Muscle of leg (tissue), 11 donors: ENCODE measurements around the gene C1QTNF2. TPM values are rescaled to one million over a fixed set of nuclear protein-coding genes. Genes with fewer than 3 reads are reported as not detected.

Experiments used
- DNase-seq: peaks from one replicate; pipeline ENCODE4 v3.0.0; 2013
- H3K27ac ChIP-seq: one replicate; pipeline ENCODE4 v1.5.1; 2013; ENCODE audit warnings: mild to moderate bottlenecking, low read length, control low read depth
- H3K27me3 ChIP-seq: one replicate; pipeline ENCODE4 v1.6.1; 2013; ENCODE audit warnings: low read length; ENCODE audit not compliant: control insufficient read depth, insufficient read depth
- H3K36me3 ChIP-seq: one replicate; pipeline ENCODE4 v1.6.1; 2013; ENCODE audit warnings: low read length; ENCODE audit not compliant: control insufficient read depth, insufficient read depth
- H3K4me1 ChIP-seq: one replicate; pipeline ENCODE4 v1.6.1; 2013; ENCODE audit warnings: low read length; ENCODE audit not compliant: control insufficient read depth, insufficient read depth
- H3K4me3 ChIP-seq: one replicate; pipeline ENCODE4 v1.5.1; 2013; ENCODE audit warnings: low read length, control low read depth
- H3K9me3 ChIP-seq: replicated peaks from 2 replicates; pipeline ENCODE4 v1.6.1; 2013; ENCODE audit warnings: low read depth, low read length; ENCODE audit not compliant: control insufficient read depth
- WGBS: methylation state at CpG from one replicate; pipeline ENCODE4 v1.1.5; 2013; ENCODE audit warnings: missing lambda C conversion rate; ENCODE audit not compliant: insufficient coverage; 5-methylcytosine and 5-hydroxymethylcytosine counted together
- polyA plus RNA-seq, 8 donors: library from polyadenylated mRNA; unstranded; fragments of 120-200 nt; gene quantifications; one replicate each; pipeline versions ENCODE4 v1.2.1 to v1.2.3, GENCODE V29; 2013; ENCODE audit warnings: inconsistent platforms in 1 of 8, low replicate concordance in 1 of 8; ENCODE audit not compliant: insufficient read length in 8 of 8, insufficient read depth in 1 of 8
- total RNA-seq: library from RNA; stranded (reverse); fragments of 120-200 nt; gene quantifications from one replicate; pipeline ENCODE4 v1.2.4, GENCODE V29; 2013

C1QTNF2 gene
- total and polyA plus RNA-seq, 9 donors, result 24.3 to 31.8 (median 26.8) TPM

DNA sequence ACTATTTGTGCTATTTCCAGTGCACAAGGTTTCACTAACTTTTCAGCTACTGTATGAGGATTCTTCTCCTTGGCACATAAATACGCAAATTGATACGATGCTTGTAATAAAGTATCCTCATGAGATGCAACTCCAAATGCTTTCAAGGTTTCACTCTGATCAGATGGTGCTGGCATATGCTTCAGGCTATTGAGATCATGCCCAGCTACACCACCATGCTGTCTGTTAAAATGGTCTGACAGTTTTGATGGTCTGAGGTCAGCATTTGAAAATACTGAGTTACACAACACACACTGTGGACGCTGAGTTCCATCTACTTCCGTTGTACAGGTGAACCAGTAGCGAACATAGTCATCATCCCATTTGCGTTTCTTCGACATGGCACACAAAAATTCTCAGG lies 24.7 kb upstream of the C1QTNF2 start:
- no CpG with 5 or more reads among the region's 7 CpGs for WGBS
- no peak for DNase-seq
- Histone ChIP-seq H3K27me3 (no peaks in the 10 kb centered on the region), H3K4me1 (peaks cover 7% of the 10 kb centered on the region), H3K4me3 (no peak overlapping the region), H3K27ac (no peak overlapping the region), H3K36me3 (peaks cover 7% of the 10 kb centered on the region), H3K9me3 (no peaks in the 10 kb centered on the region)

DNA sequence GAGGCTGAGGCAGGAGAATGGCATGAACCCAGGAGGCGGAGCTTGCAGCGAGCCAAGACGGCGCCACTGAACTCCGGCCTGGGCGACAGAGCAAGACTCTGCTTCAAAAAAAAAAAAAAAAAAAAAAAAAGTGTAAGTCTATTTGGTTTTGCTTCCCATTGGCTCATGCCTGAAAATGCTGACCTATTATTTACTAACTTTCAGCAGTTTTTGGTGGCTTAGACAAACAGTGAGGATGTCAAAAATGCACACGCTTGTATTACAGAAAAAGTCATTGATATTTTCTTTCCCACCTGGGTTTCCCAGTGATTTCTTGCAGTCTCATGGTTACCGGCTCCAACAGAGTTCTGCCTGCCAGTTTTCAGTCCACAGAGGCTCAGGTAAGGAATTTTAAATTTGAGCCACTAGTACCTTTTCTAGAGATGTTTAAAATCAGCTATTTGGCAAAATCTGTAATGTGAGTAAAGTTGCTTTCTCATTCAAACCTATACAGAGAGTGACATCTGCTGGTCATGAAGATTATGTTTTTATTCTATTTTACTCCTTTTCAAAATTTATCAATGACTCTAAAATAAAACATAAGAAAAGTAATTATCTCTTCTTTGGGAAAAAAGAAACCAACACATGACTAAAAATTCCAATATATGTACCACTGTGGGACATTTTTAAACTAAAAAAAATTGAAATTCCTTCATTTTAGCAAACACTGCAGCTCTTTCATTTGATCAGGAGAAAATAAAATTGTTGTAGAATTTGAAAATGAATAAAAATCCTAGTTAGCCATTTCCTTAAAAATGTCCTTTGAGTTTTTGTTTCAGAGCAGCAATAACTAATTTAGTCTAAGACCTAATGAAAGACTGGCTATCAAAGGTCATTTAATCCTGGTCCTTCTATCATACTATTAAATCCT lies 20.6 kb upstream of the C1QTNF2 start:
- no peaks in the 10 kb centered on the region for H3K27me3 ChIP-seq
- H3K4me1 ChIP-seq, result no peaks in the 10 kb centered on the region
- H3K27ac ChIP-seq, result no peak overlapping the region
- peaks cover 7% of the 10 kb centered on the region for H3K36me3 ChIP-seq
- peak; percentile 68 for DNase-seq
- peaks cover 10% of the 10 kb centered on the region for H3K9me3 ChIP-seq
- WGBS, result no CpG with 5 or more reads among the region's 8 CpGs
- H3K4me3 ChIP-seq, result no peak overlapping the region

DNA sequence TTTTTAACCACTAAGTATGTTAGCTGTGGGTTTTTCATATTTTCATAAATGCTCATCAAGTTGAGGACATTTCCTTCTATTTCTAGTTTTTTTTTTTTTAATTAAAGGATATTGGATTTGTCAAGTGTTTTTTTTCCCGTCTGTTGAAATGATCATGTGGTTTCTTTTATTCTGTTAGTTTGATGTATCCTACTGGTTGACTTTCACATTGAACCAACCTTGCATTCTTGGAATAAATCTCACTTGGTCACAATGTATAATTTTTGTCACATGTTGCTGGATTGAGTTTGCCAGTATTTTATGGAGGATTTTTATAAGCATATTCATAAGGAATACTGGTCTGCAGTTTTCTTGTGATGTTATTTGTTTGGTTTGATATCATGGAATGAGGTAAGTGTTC lies 17.0 kb upstream of the C1QTNF2 start:
- Histone ChIP-seq H3K4me1 (peaks cover 7% of the 10 kb centered on the region), H3K9me3 (peaks cover 10% of the 10 kb centered on the region), H3K36me3 (peaks cover 2% of the 10 kb centered on the region), H3K4me3 (no peak overlapping the region), H3K27me3 (no peaks in the 10 kb centered on the region), H3K27ac (no peak overlapping the region)
- no CpG with 5 or more reads among the region's 1 CpG for WGBS
- DNase-seq, result no peak

DNA sequence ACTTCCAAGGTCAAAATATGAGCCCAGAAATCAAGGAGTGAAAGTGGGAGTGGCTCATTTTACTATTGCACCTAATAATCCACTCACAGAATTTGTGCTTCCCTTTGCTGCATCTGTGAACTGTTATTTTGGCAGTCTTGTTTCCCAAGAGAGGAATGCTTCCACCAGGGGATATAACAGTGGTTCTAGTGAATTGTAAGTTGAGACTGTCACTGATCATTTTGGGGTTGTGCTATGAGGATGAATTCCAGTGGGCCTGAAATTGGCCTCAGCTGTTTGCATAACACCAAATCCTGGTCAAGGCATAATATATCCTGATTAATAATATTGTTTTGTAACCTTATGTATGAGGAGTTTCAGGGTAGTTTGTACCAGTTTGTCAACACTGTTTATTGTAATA lies 15.1 kb upstream of the C1QTNF2 start:
- H3K27ac ChIP-seq, result no peak overlapping the region

DNA sequence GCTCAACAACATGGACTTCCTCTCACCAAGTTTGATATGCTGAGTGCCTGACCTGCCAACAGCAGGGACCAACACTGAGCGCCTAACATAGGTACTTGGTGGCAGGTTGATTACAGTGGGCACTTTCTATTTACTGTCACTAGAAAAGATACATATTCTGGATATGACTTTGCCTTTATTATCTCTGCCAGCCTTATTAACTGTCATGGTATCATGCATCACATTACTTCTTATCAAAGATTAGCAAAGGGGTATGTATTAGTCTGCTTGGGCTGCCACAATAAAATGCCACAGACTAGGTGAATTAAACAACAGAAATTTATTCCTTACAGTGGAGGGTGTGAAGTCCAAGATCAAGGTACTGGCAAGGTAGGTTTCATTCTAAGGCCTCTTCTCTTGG lies 14.3 kb upstream of the C1QTNF2 start:
- DNase-seq, result no peak

More for the DNA sequence above, 15.1 kb upstream of the C1QTNF2 start:
- Histone ChIP-seq H3K36me3 (peaks cover 2% of the 10 kb centered on the region), H3K9me3 (peaks cover 10% of the 10 kb centered on the region), H3K27me3 (no peaks in the 10 kb centered on the region), H3K4me1 (peaks cover 16% of the 10 kb centered on the region), H3K4me3 (no peak overlapping the region)
- DNase-seq, result no peak

DNA sequence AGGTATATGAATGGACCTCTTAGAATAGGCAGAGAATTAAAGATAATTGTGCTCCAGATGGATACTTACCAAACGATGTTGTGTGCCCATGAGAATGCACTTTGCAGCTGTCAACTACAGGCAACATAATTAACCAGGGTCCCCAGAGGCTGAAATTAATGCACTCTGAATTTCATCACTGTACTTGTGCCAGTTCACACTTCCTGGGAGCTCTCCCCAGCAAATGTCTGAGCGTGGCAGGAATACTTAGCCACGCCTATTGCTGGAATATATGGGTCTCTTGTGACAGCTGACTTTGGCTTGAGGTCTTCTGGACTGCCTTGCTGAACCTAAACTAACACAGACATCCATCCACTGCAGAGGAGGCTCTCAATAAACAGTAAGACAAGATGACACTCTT lies 11.9 kb upstream of the C1QTNF2 start:
- peak; percentile 81 for DNase-seq
- Histone ChIP-seq H3K9me3 (peaks cover 3% of the 10 kb centered on the region), H3K27ac (peak overlapping the region; percentile 23), H3K27me3 (no peaks in the 10 kb centered on the region), H3K36me3 (no peaks in the 10 kb centered on the region), H3K4me3 (no peak overlapping the region), H3K4me1 (peaks cover 30% of the 10 kb centered on the region)
- WGBS, result 20% methylated on average over 1 of the region's 3 CpGs

More for the DNA sequence above, 14.3 kb upstream of the C1QTNF2 start:
- no peak overlapping the region for H3K27ac ChIP-seq
- H3K27me3 ChIP-seq, result no peaks in the 10 kb centered on the region
- no CpG with 5 or more reads among the region's 1 CpG for WGBS
- H3K4me3 ChIP-seq, result no peak overlapping the region
- peaks cover 10% of the 10 kb centered on the region for H3K9me3 ChIP-seq
- H3K4me1 ChIP-seq, result peaks cover 22% of the 10 kb centered on the region
- H3K36me3 ChIP-seq, result peaks cover 2% of the 10 kb centered on the region

DNA sequence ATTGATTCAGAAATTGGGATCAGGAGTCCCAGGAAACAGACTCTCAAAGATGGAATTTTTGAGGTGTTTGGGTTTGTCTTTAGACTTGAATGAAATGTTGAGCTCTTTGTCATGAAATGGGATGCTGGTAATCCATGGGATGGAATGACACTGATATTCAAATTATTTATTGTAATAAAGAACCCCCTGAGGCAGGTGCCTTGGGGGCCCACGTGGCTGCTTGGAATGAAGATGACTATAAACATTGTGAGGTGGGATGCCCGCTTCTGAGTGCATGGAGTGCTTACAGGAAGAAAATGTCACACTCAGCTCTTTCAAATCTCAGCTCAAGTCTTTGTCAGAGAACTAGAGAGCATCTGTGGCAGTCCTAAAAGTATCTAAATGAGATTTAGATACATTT lies 9.6 kb upstream of the C1QTNF2 start:
- Histone ChIP-seq H3K36me3 (no peaks in the 10 kb centered on the region), H3K9me3 (no peaks in the 10 kb centered on the region), H3K4me3 (no peak overlapping the region), H3K27me3 (no peaks in the 10 kb centered on the region), H3K4me1 (peaks cover 29% of the 10 kb centered on the region), H3K27ac (peak overlapping the region; percentile 64)
- no CpG with 5 or more reads among the region's 2 CpGs for WGBS
- no peak for DNase-seq

DNA sequence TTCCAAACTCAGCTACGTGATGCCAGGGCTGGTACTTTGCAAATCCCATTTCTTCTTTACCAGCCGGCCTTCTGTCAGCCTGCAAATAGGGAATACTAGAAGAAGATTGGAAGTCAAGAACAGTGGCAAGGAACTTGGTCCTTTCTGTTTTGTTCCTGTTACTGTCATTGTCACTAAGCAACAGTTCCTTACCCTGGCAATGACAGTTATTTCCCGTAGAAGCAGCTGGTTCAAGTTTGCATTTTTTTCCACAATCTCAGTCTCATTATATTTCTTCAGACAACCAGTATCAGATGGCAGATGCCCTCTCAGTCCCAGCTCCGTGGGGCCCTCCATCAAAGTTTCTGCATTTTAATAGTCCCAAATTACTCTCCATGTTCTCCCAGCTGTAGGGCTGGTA lies 9.1 kb upstream of the C1QTNF2 start:
- no peak overlapping the region for H3K4me3 ChIP-seq
- no peaks in the 10 kb centered on the region for H3K36me3 ChIP-seq
- H3K9me3 ChIP-seq, result no peaks in the 10 kb centered on the region
- peaks cover 33% of the 10 kb centered on the region for H3K4me1 ChIP-seq
- no peaks in the 10 kb centered on the region for H3K27me3 ChIP-seq
- DNase-seq, result peak; percentile 85
- WGBS, result 0% methylated on average over 2 of the region's 4 CpGs
- H3K27ac ChIP-seq, result peak overlapping the region; percentile 64

DNA sequence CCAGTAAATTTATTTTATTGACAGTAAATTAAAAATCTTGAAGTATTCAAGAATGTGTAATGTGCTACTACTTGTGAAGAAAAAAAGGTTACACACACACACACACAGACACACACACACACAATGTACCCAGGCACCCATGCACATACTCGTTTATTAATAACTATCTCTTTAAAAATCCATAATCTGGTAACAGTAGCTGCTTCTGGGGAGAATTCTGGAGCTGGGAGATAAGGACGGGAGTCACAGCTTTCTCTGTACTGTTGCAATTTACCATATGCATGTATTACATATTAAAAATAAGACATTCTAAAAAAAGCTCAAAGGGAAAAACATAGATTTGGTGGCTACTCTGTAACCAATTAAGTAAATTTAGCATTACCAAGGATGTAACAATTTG lies 7.9 kb upstream of the C1QTNF2 start:
- Histone ChIP-seq H3K4me3 (no peak overlapping the region), H3K27me3 (no peaks in the 10 kb centered on the region), H3K36me3 (no peaks in the 10 kb centered on the region), H3K9me3 (no peaks in the 10 kb centered on the region), H3K4me1 (peaks cover 33% of the 10 kb centered on the region), H3K27ac (no peak overlapping the region)
- no peak for DNase-seq
- no CpG with 5 or more reads among the region's 2 CpGs for WGBS

DNA sequence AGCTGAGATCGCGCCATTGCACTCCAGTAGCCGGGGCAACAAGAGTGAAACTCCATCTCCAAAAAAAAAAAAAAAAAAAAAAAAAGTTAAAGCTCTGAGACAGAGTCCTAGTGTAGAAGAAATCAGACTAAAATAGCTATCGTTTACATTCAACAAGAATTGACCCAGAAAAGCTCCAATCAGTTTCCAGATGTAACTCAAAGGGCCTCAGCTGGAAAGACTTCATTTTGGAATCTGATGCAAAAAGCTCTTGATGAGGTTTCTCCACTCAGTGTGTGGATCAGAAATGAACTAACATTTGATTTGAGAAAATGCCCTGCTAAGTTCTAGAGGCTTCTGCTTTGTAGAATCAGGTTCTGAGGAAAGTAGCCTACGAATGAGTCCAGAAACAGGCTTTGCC lies 7.2 kb upstream of the C1QTNF2 start:
- DNase-seq, result peak; percentile 88
- no peak overlapping the region for H3K4me3 ChIP-seq
- no peaks in the 10 kb centered on the region for H3K9me3 ChIP-seq
- peaks cover 33% of the 10 kb centered on the region for H3K4me1 ChIP-seq
- H3K36me3 ChIP-seq, result no peaks in the 10 kb centered on the region
- peak overlapping the region; percentile 59 for H3K27ac ChIP-seq
- WGBS, result 91% methylated on average over 1 of the region's 5 CpGs
- H3K27me3 ChIP-seq, result no peaks in the 10 kb centered on the region
